ENCODE measurements around the gene OR13C8.

Gene OR13C8

DNA sequence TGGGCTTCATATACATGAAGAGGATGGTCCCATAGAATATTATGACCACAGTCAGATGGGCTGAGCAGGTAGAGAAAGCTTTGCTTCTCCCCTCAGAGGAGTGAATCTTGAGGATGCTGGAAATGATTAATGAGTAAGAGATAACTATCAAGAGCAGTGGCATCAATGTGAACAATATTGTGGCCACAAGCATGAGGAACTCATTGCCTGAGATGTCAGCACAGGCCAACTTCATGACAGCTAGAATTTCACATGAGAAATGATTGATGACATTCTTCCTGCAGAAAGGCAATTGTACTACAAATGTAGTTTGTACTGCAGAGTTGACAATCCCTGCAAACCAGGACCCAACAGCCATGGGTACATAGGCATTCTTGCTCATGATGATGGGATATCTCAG is 48.5 kb downstream of the OR13C8 start:
- no peak for DNase-seq (ENCODE audit: low read depth)

DNA sequence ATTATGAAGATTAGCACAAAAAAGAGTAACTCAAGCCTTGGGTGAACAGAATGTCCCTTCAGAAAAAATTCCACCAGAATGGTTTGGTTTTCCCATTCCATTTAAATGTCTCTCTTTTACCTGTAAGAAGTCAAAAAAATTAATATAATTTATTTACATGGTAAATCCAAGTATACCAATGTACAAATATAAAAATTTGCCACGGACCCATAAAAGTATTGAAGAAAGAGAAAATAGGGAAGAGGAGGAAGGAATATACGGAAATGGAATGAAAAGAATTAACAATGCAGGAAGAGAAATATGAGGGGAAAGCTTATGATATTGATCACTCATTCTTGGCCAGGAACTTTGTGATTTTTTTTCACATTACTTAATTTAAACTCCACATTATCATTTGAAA is 49.1 kb downstream of the OR13C8 start, which contains the start of gene OR13C9:
TSS of gene OR13C9 (minus strand) at position 101 of the 400 bp plus-strand sequence. CDS start at position 101, 0 bp downstream.
- no peak for DNase-seq (ENCODE audit: low read depth)
